Ramos (cell line): ENCODE measurements around the gene GRK4.

Experiments used
- in situ Hi-C: fragments of 300-500 bp; cut with MboI; formaldehyde crosslinking; loops from one replicate; pipeline ENCODE4 v1.14.3; 2022; ENCODE audit warnings: low sequenced_read_pairs; ENCODE audit not compliant: unreplicated experiment

GRK4 gene

DNA sequence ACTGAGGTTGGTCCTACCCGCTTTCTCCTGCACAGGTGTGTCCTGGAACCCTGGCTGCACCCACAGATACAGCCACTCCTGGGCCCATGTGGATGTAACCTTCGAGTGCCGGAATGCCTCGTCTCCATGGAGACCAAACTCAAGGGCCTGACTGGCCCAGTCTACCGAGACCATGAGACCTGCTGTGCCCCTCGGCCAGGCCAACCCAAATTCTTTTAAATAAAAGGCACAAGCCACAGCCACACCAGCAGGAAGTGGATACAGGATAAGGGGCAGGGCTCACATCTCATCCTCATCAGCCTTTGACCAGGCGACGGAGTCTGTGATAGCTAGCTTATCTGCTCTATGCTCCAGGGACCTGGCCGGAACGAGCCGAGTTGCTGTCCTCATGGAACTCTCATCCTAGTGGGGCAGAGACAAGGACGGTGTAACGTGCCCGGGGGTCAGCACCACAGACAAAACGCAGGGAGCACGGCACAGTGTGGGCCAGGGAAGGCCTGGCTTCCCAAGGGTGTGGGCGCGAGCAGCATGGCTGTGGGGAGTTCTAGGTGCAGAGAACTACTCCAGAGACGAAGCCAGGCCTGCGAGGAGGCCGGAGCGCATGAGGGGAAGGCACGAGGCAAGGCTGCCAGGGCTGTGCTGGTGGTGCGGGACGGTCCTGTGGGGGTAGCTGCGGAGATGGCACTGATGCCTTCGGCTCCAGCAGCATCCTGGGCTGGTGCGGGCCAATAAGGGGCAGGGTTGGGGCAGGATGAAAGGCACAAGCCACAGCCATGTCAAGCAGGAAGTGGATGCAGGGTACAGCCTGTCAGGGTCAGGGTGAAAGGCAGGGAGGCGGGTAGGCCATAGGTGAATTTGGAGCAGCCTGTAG is 22.9 kb upstream of the GRK4 start:
- in situ Hi-C loops, result no loop called here

DNA sequence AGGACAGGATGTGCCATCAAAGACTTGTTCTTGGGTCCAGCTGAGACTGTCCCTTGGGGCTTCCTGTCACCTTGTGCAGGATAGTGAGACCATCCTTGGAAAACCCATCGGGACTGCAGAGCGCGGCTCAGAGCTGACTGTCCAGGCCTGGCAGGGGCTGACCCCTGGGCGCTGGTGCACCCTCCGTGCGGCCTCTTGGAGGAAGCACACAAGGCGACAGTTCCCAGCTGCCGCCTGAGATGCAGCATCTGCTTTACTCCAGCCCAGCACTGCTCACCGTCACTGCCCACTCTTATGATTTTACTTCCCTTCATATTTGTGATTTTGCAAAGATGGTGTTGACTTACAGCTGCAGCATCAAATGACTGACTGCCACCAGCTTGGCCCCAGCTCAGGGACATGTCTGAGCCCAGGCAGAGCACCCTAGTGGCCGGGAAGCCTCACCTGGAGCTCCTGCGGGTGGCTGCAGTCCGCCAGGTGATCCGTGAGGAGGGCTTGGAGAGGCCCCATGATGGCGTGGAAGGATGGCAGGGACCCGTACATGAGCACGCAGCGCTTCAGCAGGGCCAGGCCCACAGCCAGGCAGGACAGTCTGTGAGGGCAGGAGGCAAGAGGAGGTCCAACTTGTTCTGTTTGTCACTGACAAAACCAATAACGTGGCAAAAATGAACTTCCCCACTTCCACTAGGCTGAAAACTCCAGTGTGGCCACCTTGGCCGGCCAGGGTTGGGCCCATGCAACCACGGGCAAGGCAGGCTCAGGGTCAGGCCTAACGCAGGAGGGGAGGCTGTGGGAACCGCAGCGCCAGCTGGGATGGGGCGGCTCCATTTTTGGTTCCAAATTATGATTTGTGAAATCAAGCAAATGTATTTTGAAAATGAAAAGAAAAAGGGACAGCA is 22.0 kb upstream of the GRK4 start:
- in situ Hi-C loops, result no loop called here

DNA sequence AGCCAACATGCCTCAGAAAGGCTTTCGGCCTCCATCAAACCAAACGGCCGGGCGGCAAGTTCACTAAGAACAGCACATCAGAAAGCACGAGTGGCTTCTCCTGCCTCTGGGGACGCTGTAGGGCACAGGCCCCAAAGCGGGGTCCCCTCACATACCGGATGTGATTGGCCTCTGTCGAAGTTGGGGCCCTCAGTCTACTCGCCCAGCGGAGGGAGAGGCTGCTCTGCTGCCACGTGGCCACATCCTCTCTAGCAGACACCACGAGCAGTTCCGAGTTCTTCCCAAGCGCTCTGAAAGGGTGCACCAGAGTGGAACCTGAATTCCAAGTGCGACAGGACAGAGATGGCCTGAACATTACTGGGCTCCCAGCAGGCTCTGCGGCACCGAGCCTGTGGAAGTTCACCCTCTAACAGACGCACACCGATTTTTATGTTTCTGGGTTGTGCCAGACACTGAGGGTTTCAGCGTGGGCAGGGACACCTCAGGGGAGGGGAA is 21.3 kb upstream of the GRK4 start:
- in situ Hi-C loops, result no loop called here

DNA sequence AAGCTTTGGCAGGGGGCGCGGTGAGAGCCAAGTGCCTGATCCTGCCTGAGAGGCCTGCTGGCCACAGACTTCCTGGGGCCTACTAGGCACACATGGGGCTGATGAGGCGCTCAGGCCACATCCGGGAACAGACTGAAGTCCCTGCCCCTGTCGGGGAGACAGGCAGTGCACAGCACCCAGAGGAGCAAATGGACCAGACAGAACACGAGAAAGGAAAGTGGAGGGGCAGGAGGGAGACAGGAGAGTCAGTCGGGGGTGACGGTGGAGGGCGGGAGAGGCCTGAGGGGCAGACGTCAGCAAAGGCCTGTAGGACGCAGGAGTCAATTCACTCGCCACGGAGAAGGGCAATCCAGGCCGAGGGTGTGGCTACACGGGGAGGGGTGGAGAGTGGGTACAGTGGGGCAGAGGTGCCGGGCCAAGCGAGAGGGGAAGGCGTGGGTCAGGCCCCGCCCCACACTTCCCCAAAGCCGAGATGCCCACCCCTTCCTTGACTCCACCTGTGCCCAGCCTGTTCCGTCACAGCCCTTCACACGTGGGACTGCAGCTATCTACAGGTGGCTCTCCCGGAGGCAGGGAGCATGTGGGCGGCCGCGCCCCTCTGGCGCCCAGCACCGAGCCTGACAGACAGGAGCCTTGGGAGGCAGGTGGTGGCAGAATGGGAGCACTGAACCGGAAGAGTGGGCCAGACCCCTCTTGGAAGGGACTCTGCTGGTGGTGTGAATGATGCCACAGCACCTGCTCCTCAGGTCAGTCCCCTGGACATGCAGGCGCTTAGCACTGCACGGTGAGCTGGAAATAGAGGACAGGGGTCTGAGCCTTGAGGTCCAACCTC is 20.6 kb upstream of the GRK4 start:
- in situ Hi-C loops, result no loop called here

DNA sequence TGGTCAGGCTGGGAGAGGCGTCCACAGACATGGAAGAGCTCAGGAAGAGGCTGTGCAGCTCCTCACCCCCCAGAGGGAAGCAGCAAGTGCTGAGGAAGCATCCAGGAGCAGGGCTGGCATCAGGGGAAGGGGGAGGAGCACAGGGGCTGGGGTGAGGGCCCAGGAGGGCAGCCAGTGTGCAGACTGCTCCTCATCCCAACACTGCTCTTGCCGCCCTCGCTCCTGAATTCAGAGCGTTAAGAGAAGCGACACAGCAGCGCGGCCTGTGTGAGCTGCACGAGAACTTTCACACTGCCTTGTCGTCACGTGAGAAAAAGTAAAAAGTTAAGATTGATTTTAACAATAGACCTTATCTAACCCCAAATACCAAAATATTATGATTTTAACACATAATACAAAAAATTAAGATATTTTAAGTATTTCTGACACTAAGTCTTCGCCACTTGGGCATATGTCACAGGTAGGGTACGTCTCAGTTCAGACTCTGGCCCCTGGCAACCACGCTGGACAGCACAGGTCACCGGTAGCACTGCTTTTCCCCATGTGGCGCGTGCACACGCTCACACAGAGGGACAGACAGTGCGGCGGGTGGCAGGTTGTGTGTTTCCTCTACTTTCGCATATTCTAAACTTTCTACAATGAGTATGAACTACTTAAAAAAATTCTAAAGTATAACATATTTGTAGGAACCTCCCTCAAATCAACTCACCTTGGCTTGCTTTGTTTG is 19.8 kb upstream of the GRK4 start:
- in situ Hi-C loops, result no loop called here

DNA sequence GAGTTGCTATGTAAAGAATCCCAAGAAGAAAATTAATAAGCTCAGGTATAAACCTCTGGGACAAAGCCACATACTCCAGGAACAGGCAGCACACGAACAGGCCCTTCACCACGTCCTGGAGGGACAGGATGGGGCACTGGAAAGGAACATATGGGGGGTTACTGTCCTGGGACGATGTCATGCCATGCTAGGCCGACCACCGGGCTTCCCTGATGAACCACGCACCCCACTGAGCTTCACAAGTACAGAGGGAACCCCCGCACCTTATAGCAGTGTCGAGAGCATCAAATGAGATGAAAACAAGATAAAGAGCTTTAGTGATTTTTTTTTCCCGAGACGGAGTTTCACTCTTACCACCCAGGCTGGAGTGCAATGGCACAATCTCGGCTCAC is 19.3 kb upstream of the GRK4 start:
- in situ Hi-C loops, result no loop called here

DNA sequence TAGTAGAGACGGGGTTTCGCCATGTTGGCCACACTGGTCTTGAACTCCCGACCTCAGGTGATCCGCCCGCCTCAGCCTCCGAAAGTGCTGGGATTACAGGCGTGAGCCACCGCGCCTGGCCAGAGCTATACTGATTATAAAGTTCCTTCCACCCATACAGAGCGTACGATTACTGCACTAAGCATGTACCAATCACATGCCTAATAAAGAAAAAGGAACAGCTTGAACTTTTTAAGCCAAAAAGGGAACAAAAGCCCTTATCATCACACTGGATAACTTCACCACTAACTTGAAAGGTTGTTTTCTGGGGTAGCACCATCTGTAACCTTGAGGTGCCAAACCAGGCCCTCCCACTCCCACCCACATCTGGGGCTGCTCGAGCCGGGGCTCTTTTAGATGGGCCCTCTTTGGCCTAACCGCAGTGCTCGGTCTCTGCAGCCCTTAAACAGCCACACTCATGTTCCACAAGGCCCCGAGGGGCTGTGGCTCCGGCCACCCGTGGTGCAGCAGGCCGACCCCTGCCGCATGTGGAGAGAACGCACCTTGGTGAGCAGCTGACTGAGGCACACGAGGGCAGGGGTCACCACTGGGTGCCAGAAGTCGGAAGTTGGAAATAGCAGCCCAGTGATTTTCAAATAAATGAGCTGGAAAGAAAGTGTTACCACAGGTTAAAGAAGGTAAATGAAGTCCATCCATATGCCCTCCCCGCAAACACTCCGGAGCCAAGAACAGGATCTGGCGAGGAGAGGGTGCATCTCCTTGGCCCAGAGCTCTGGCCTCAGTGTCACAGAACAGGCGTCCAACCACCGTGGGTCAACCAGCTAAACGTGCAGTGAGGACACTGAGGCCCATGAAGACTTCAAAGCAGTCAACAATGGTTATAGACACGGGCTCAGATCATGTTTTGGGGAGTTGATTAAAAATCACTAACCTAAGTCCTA is 18.5 kb upstream of the GRK4 start:
- in situ Hi-C loops, result loop anchor here (5.0 kb wide), 1 partner anchor 173 kb away; no protein-coding TSS in a partner anchor

DNA sequence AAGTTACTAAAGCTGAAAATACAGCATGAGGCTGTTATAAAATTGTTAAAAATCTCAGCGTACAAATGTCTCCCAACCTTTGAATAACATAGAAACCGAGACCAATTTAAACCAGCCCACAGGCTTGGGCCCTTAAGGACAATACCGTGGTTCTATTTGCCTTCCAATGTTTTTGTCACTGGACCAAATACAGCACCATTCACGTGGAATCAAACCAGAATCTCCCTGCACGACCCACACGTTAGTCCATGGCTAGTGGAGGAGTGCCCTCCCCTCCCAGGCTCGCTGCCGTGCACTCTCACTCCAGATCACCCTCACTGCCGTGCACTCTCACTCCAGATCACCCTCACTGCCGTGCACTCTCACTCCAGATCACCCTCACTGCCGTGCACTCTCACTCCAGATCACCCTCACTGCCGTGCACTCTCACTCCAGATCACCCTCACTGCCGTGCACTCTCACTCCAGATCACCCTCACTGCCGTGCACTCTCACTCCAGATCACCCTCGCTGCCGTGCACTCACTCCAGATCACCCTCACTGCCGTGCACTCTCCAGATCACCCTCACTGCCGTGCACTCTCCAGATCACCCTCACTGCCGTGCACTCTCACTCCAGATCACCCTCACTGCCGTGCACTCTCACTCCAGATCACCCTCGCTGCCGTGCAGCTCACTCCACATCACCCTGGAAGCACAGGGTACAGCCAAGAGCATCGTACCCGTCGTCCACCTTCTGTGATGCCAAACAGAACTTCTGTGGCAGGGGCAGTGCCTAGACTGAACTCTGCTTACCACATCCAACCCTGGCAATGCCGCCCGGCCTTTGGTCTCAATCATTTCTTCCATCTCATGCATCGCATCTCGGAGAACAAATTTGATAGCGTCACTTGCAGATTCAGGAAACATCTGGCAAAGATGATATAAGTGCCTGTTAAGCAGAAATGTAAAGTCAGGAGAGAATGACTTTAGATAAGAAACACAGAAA is 17.5 kb upstream of the GRK4 start:
- in situ Hi-C loops, result loop anchor here (5.0 kb wide), 1 partner anchor 174 kb away; no protein-coding TSS in a partner anchor

DNA sequence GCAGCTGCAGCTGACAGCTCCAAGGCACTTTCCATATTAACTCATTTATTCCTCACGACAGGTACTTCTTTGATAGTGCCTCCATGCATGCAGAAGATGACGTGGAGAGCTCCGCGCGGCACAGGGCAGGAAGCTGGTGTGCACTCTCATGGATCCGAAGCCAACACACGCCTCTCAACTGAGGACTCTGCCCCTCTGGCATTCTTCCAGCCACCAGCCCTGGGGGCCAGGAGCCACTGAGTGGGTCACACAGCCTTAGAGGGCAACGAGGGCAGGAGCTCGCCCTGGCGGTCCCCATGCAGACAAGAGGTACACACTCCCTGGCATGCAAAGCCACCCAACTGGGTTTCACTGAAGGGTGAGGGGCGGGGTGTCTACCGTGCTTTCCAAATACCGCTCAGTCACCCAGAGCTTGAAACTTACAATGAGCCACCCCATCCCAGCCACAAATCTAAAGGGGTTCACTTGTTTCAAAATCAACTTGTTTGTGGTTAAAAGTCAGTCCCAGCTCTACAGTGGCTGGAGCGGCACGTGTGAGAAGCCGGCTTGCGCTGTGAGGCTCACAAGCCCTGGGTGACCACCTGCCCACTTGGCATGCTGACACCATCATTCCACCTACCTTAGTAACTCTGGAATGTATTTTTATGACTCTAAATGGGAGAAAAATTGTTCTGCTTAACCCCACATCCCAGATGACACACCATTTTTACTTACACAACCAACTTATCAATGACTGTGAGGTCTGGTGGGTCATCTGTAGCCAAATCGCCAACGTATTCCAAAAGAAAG is 16.4 kb upstream of the GRK4 start:
- in situ Hi-C loops, result loop anchor here (5.0 kb wide), 1 partner anchor 175 kb away; no protein-coding TSS in a partner anchor

DNA sequence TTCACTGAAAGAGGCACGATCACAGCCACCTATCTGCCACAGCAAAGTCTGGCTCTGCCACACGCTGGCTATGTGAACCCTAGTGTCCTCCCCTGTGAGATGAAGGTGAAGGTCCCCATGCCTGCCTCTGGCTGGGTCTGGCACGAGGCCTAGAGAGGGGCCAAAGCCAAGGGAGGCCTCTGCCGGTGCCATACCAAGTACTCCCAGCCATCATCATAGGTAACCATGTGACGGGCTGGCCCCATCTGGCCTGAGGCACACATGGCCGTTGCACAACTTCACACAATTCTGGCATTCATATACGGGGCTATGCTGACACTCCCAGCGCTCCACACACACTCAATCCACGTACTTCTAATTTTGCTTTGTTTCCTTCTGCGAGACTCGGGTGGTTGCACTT is 15.4 kb upstream of the GRK4 start:
- in situ Hi-C loops, result loop anchor here (5.0 kb wide), 1 partner anchor 176 kb away; no protein-coding TSS in a partner anchor

DNA sequence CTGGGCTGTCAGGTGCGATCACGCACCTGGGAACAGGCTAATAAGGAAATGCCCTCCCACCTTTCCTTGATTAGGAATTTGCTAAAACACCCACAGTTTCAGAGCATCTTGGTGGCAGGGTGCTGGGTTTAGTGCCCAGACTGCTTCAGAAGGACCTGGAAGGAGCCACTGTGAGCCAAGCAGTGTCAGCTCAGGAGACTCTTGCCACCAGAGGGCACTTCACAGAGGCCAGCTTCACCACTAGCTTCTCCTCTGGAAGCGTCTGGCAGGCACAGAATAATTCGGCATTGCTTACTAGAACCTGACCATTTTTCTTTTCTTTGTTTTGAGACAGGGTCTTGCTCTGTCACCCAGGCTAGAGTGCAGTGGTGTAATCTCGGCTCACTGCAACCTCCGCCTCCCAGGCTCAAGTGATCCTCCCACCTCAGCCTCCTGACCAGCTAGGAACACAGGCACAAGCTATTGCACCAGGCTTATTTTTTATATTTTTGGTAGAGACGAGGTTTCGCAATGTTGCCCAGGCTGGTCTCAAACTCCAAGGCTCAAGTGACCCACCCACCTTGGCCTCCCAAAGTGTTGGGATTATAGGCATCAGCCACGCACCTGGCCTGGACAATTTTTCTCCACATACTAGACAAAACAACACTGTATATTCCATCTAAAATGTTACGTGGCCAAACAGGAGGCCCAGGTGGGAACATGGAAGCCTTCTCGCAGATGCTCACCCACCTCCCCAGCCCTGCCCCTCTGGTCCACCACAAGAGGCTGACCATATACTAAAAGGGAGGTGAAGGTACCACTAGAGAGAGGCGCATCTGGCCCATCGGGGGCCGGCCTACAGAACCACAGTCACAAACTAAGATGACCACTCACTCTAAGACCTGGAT is 14.2 kb upstream of the GRK4 start:
- in situ Hi-C loops, result loop anchor here (5.0 kb wide), 1 partner anchor 177 kb away; no protein-coding TSS in a partner anchor

DNA sequence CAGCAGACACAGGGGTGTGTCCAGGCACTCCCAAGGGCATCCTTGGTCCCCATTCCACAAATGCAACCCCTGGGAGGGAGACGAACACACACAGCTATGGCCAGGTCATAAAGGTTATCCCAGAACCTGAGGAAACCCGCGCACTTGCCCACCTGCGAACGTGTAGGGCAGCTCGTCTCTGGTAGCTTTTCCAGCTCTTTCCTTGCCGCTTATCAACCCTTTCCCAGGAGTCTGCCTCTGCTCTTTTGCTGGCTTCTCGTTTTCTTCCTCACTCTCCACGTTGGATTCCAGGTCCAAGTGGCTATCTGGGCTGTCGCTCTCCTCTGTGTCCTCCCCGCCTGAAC is 13.6 kb upstream of the GRK4 start:
- in situ Hi-C loops, result loop anchor here (5.0 kb wide), 1 partner anchor 177 kb away; no protein-coding TSS in a partner anchor

DNA sequence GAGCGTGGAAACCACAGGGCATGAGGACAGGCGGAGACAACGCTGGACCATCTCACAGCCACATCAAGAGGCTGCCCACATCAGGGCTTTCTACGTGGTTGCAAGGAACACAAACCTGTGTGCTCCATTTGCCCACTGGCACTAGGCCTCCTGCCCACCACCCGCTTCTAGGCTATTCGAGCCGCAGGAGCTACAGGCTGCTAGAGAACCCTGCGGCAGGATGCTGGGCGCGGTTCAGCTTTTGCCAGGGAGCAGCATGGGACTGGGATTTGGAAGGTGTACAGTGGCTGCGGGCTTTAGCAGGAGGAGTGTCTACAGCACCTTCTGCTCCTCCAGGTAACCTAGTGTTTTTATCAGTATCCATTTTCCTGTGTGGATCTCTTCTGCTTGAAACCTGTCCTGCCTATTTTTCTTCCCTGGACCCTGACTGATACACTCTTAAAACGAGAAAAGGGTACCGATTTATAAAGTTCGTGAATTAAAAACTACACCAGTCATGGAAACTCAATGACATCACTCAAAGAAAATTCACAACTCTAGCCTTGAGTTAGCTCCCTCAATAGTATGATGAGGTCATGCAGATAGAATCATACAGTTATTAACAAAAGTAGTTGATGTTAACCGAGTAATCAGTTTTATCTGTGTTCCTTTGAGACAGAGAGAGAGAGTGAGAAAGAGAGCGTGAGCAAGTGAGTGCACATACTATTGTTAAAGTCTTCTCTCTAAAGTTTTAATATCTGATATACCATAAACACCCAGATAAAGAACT is 13.0 kb upstream of the GRK4 start:
- in situ Hi-C loops, result no loop called here

DNA sequence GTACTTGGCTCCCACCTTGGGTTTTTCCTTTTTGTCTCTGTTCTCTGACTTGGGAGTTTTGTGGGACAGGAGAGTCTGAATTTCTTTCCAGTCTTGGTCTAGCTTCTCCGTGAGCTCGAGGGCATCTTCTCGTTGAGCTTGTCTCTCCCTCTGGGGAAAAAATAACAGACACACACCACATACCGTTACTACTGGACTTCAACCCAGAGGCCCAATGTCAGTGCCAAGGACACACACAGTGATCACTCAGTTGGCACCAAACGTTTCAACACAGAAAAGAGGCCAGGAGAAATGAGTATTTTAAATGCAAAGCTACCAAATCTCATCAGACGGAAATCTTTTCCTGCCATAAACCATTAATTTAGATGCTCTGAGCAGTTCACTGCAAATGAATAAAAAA is 9.9 kb upstream of the GRK4 start:
- in situ Hi-C loops, result no loop called here
